ENCODE results near the gene CACNA1A. TPM values are rescaled to one million over a fixed set of nuclear protein-coding genes. Genes with fewer than 3 reads are reported as not detected.

The CACNA1A gene
- total and polyA plus RNA-seq, 8 donors: 2.4 to 42.6 (median 6.8) TPM

DNA sequence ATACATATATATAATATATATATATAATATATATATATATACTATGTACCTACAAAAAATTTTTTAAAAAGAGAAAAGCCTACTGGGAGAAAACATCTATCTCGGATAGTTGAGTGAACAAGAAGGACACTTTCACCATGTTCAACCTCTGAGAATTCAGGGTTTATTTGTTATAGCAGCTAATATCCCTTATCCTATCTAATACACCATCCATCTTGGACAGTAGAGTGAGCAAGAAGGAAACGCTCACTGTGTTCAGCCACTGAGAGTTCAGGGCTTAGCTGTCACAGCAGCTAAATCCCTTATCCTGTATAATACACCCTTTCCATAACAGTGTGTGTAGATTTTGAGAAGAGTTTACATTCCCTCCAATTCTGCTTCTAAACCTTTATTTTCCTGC, 38.1 kb upstream of the CACNA1A start:
- Histone ChIP-seq H3K4me1 (no peaks in the 10 kb centered on the region), H3K36me3 (no peaks in the 10 kb centered on the region), H3K9me3 (no peaks in the 10 kb centered on the region), H3K27me3 (peaks cover 0 to 13% (median 0%) of the 10 kb centered on the region in 4 donors), H3K4me3 (no peak overlapping the region), H3K27ac (no peak overlapping the region)
- ATAC-seq: no peak
- DNase-seq: no peak
- TF ChIP-seq, protein P1, sequence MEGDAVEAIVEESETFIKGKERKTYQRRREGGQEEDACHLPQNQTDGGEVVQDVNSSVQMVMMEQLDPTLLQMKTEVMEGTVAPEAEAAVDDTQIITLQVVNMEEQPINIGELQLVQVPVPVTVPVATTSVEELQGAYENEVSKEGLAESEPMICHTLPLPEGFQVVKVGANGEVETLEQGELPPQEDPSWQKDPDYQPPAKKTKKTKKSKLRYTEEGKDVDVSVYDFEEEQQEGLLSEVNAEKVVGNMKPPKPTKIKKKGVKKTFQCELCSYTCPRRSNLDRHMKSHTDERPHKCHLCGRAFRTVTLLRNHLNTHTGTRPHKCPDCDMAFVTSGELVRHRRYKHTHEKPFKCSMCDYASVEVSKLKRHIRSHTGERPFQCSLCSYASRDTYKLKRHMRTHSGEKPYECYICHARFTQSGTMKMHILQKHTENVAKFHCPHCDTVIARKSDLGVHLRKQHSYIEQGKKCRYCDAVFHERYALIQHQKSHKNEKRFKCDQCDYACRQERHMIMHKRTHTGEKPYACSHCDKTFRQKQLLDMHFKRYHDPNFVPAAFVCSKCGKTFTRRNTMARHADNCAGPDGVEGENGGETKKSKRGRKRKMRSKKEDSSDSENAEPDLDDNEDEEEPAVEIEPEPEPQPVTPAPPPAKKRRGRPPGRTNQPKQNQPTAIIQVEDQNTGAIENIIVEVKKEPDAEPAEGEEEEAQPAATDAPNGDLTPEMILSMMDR (IDR thresholded peaks at IDR 0.05): no peak
- intact Hi-C loops (cut with DNase I): no loop called here
- 46 to 63% methylated on average over 2 of the region's 2 CpGs for WGBS, 2 donors
- no peak for FAIRE-seq

DNA sequence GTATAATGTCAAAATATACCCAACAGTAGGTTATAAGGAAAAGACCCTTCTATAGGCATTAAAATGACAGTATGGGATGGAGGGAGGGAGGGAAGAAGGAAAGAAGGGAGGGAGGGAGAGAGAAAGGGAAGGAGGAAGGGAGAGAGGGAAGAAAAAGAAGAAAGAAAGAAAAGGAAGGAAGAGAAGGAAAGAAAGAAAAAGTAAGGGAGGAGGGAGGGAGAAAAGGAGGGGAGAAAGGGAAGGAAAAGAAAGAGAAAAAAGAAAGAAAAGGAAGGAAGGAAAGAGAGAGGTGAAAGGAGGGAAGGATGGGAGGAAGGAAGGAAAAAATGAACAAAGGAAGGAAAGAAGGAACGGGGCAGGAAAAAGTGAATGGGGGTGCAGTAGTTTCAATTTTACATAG, 35.3 kb upstream of the CACNA1A start:
- H3K27me3 ChIP-seq: peaks cover 0 to 14% (median 0%) of the 10 kb centered on the region in 4 donors
- H3K9me3 ChIP-seq: no peaks in the 10 kb centered on the region
- no peaks in the 10 kb centered on the region for H3K36me3 ChIP-seq
- H3K27ac ChIP-seq: no peak overlapping the region
- no peaks in the 10 kb centered on the region for H3K4me1 ChIP-seq
- ATAC-seq (no peak), DNase-seq (no peak), FAIRE-seq (no peak)
- no peak overlapping the region for H3K4me3 ChIP-seq
- intact Hi-C loops (cut with DNase I): no loop called here
- WGBS, 2 donors: 51 to 72% methylated on average over 1 of the region's 1 CpG
- TF ChIP-seq, protein P1 (IDR thresholded peaks at IDR 0.05): no peak

GRCh38 chr19:13539332-13539731, 33.1 kb upstream of the CACNA1A start:
- Histone ChIP-seq H3K36me3 (no peaks in the 10 kb centered on the region), H3K27me3 (peaks cover 0 to 10% (median 0%) of the 10 kb centered on the region in 4 donors), H3K27ac (no peak overlapping the region), H3K9me3 (no peaks in the 10 kb centered on the region), H3K4me3 (no peak overlapping the region), H3K4me1 (no peaks in the 10 kb centered on the region)
- WGBS, 2 donors: 47 to 52% methylated on average over 1 of the region's 1 CpG
- no peak for DNase-seq
- ATAC-seq: no peak
- intact Hi-C loops (cut with DNase I): no loop called here
- no peak for FAIRE-seq
- TF ChIP-seq, protein P1 (IDR thresholded peaks at IDR 0.05): no peak

DNA sequence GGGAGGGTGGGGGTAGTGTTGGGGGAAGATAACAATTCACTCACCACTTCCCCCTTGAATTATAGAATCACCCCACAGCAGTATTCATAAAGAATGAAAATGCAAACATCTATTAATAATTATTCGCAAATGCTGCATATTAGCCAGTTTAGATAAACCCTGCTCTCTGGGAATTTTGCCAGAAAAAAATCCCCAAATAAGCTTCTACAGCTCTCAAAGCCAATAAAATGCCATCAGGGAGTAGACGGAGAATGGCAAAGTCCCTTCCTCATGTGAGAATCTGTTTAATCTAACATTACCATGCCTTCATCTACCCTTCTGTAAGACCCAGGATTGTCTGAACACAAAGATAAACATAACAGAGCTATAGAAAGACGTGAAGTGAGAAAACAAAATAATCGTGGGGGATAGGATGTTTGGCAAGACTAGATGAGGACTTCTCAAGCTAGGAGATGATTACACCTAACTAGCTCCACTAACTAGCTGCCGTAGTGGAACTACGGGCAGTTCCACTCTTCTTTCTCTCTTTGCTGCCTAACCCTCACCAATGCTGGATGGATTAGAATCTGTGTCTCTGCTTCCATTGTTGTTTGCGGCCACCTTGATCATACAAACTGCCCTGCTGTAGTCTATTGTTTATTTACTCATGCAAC, 32.4 kb upstream of the CACNA1A start:
- H3K4me1 ChIP-seq: no peaks in the 10 kb centered on the region
- ATAC-seq: no peak
- no peak for DNase-seq
- no peaks in the 10 kb centered on the region for H3K9me3 ChIP-seq
- TF ChIP-seq, protein P1 (IDR thresholded peaks at IDR 0.05): no peak
- H3K4me3 ChIP-seq: no peak overlapping the region
- intact Hi-C loops (cut with DNase I): no loop called here
- H3K36me3 ChIP-seq: no peaks in the 10 kb centered on the region
- FAIRE-seq: no peak
- H3K27me3 ChIP-seq: peaks cover 0 to 10% (median 0%) of the 10 kb centered on the region in 4 donors
- H3K27ac ChIP-seq: no peak overlapping the region
- 33 to 42% methylated on average over 7 of the region's 7 CpGs for WGBS, 2 donors

- Histone ChIP-seq H3K4me1 (no peaks in the 10 kb centered on the region), H3K27ac (no peak overlapping the region), H3K4me3 (no peak overlapping the region), H3K27me3 (peaks cover 0 to 10% (median 0%) of the 10 kb centered on the region in 4 donors), H3K9me3 (no peaks in the 10 kb centered on the region), H3K36me3 (no peaks in the 10 kb centered on the region)
- DNase-seq: no peak
- FAIRE-seq: no peak
- intact Hi-C loops (cut with DNase I): no loop called here
- 33 to 42% methylated on average over 6 of the region's 6 CpGs for WGBS, 2 donors
- TF ChIP-seq, protein P1 (IDR thresholded peaks at IDR 0.05): no peak
- no peak for ATAC-seq
Measured at GRCh38 chr19:13537454-13537853, 31.2 kb upstream of the CACNA1A start.

All from pancreas (tissue), 10 donors.